IPS-15b (cell line): Measurements from ENCODE around the gene YPEL4.

Experiments used
- H3K27me3 ChIP-seq: one replicate; pipeline ENCODE4 v1.6.1; 2013; ENCODE audit warnings: low read length; ENCODE audit not compliant: control insufficient read depth, insufficient read depth
- H3K36me3 ChIP-seq: one replicate; pipeline ENCODE4 v1.6.1; 2013; ENCODE audit warnings: low read length; ENCODE audit not compliant: control insufficient read depth, insufficient read depth
- H3K4me1 ChIP-seq: one replicate; pipeline ENCODE4 v1.6.1; 2013; ENCODE audit warnings: mild to moderate bottlenecking, low read length; ENCODE audit not compliant: control insufficient read depth, insufficient read depth
- H3K4me3 ChIP-seq: one replicate; pipeline ENCODE4 v1.5.1; 2013; ENCODE audit warnings: low read depth, low read length
- H3K9ac ChIP-seq: one replicate; pipeline ENCODE4 v1.6.1; 2013; ENCODE audit warnings: low read depth, mild to moderate bottlenecking, low read length
- H3K9me3 ChIP-seq: one replicate; pipeline ENCODE4 v1.6.1; 2013; ENCODE audit warnings: mild to moderate bottlenecking, low read length; ENCODE audit not compliant: control insufficient read depth, insufficient read depth

YPEL4 gene

GRCh38 chr11:57597461-57597915, 52.2 kb downstream of the YPEL4 start, which contains the start of gene SERPING1:
Gene SERPING1, plus strand, starts transcription at chr11:57597685. Its CDS starts 586 bp downstream, at chr11:57598271.
- Histone ChIP-seq H3K4me3 (peak within 1 kb of the TSS; percentile 58), H3K4me1 (peaks cover 15% of the 10 kb centered on the region), H3K36me3 (peaks cover 8% of the 10 kb centered on the region), H3K9me3 (no peaks in the 10 kb centered on the region), H3K27me3 (peaks cover 2% of the 10 kb centered on the region), H3K9ac (peak within 1 kb of the TSS; percentile 61)

- no peaks in the 10 kb centered on the region for H3K9me3 ChIP-seq
- H3K4me3 ChIP-seq, result no peak overlapping the region
- H3K4me1 ChIP-seq, result peaks cover 15% of the 10 kb centered on the region
- no peak overlapping the region for H3K9ac ChIP-seq
- H3K27me3 ChIP-seq, result peaks cover 2% of the 10 kb centered on the region
- H3K36me3 ChIP-seq, result peaks cover 3% of the 10 kb centered on the region
Measured at GRCh38 chr11:57596266-57596885, 53.3 kb downstream of the YPEL4 start.
